Measurements from ENCODE around the gene PGA3.
"Not testable (repeated sequence)": the region's sequence is repeated elsewhere in the genome, so short reads cannot be mapped to it uniquely, and the experiment has no call there.

Gene PGA3

GRCh38 chr11:61211327-61211952 is 8.1 kb downstream of the PGA3 start:
- H3K9me3 Mint-ChIP-seq; H3K4me3 Mint-ChIP-seq; H3K36me3 Mint-ChIP-seq (ENCODE audit: low read depth); H3K4me1 Mint-ChIP-seq (ENCODE audit: low read depth); H3K27ac Mint-ChIP-seq; H3K27me3 Mint-ChIP-seq: not testable (repeated sequence)

DNA sequence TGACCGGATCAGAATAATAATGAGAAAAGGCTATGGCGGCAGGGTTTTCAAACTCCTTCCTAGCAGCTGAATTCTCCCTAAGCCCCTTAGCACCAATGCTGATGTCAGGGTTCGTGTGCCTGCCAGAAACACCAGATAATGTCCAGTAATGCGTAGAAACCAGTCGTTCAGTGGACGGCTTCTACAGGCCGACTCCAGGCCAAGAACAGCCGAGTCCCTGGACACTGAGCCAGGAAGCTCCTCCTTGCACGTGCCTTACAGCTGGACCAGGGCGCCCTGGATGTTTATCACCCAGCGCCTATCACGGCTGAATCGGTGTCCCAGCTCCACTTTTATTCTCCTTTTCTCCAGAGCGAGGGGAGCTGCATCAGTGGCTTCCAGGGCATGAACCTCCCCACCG is 8.9 kb downstream of the PGA3 start:
- not testable (repeated sequence) for H3K4me1 Mint-ChIP-seq (ENCODE audit: low read depth); H3K36me3 Mint-ChIP-seq (ENCODE audit: low read depth); H3K9me3 Mint-ChIP-seq; H3K27me3 Mint-ChIP-seq; H3K4me3 Mint-ChIP-seq; H3K27ac Mint-ChIP-seq

DNA sequence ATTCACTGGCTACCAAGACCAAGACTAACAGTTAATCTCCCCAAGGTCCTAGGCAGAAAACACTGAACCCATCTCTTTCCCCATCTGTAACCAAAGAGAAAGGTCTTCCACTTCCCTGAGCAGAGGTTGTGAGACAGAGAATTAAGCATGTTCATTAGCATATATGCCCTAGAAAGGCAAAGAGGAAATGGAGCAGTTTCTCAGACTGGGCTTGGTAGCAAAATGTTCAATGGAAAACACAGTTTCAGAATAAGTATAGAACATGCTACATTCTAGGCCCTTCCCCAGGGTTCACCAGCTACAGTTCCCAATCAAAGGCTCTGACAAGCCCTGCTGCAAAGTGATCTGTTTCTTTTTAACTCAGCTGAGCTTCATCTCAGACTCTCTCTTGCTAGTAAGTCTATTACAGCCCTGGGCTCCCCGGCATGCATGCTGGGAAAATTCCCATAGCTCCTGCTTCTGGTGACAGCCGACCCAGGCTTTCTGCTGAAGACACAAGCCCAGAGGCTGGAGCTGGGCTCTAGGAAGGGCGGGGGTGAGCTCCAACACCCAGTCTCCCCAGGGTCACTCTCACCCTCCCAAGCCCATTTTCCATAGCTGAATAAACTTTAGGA is 10.5 kb downstream of the PGA3 start:
- H3K4me3 Mint-ChIP-seq; H3K27ac Mint-ChIP-seq; H3K9me3 Mint-ChIP-seq; H3K27me3 Mint-ChIP-seq; H3K4me1 Mint-ChIP-seq (ENCODE audit: low read depth); H3K36me3 Mint-ChIP-seq (ENCODE audit: low read depth): not testable (repeated sequence)

DNA sequence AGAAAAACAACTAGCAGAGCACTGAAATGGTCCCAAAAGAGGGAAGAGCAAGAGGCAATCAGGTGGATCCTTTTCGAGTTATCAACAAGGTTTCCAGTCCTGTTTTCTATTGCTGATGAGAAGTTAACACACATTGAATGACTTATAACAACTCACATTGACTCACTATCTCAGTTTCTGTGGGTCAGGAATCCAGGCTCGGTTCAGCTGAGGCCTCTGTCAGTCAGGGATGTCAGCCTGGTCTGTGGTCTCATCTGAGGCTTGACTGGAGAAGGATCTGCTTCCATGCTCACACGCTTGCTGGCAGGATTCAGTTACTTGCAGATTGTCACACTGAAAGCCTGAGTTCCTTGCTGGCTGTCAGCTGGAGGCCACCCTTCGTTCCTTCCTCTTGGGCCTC is 15.0 kb downstream of the PGA3 start:
- H3K4me3 Mint-ChIP-seq; H3K27ac Mint-ChIP-seq; H3K36me3 Mint-ChIP-seq (ENCODE audit: low read depth); H3K9me3 Mint-ChIP-seq; H3K27me3 Mint-ChIP-seq; H3K4me1 Mint-ChIP-seq (ENCODE audit: low read depth): not testable (repeated sequence)

DNA sequence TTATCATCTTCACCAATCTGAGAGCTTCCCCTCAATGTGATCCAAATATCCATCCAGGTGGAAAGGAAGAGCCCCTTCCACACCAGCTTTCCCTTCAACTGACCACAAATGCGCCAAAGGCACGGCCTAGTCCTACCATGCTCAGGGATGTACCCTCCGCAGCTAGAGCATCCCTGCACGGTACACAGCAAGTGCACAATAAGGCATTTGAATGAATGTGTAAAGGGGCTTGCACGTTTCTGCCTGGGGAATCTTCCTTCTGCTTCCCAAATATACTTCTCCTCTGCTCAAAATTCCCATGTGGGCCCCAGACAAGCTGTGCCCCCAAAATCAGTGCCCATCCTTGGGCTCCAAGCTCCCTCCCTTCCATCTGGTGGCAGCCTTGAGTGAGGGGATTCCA is 15.7 kb downstream of the PGA3 start:
- H3K4me1 Mint-ChIP-seq (ENCODE audit: low read depth); H3K4me3 Mint-ChIP-seq; H3K27ac Mint-ChIP-seq; H3K9me3 Mint-ChIP-seq; H3K36me3 Mint-ChIP-seq (ENCODE audit: low read depth); H3K27me3 Mint-ChIP-seq: not testable (repeated sequence)

- not testable (repeated sequence) for H3K27ac Mint-ChIP-seq; H3K36me3 Mint-ChIP-seq (ENCODE audit: low read depth); H3K27me3 Mint-ChIP-seq; H3K9me3 Mint-ChIP-seq; H3K4me3 Mint-ChIP-seq; H3K4me1 Mint-ChIP-seq (ENCODE audit: low read depth)
Observed at GRCh38 chr11:61222047-61222446, 18.7 kb downstream of the PGA3 start, which contains the start of gene PGA4. Gene PGA4, plus strand, starts transcription at chr11:61222347. Its CDS starts 54 bp downstream, at chr11:61222401.

DNA sequence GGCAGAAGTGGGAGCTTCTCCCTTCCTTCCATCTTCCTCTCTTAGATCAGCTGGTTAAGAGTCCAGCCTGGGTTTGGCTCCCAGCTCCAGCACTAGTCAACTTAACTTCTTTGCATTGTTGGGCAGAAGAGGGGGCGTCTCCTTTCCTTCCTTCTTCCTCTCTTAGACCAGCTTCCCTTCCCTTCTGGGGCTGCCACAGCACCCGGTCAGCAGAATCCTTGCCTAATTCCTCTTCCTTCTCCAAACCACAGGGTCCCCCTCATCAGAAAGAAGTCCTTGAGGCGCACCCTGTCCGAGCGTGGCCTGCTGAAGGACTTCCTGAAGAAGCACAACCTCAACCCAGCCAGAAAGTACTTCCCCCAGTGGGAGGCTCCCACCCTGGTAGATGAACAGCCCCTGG is 19.4 kb downstream of the PGA3 start:
- not testable (repeated sequence) for H3K4me1 Mint-ChIP-seq (ENCODE audit: low read depth); H3K27ac Mint-ChIP-seq; H3K36me3 Mint-ChIP-seq (ENCODE audit: low read depth); H3K9me3 Mint-ChIP-seq; H3K4me3 Mint-ChIP-seq; H3K27me3 Mint-ChIP-seq

DNA sequence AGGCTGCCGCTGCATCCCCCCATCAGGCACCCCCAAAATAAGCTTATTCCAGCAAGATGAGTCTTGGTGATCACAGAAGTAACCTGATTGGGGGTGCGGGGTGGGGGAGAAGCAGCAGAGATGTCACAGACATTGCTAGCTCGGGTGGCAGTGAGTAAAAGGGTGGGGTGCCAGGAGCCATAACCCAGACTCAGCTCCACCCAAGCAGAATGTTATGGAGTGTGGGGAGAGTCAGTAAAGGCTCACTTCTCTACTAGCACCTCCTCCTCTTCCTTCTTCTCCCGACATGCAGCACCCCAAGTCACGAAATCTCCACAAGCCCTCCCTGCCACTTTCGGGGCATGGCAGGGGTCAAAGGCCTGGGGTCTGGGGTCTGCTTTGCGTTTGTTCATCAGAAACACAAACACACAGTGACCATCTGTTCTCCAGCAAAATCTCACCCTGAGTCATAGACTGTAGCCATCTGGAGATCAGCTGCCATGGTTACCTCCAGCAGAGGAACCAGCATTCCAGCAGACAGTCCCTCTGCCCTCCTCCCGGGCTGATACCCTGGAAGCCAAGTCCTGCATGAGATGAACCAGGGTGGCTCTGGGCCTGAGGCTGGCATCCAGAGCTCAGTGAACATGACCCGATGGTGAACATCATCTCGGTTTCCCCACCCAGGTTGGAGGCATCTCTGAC is 23.3 kb downstream of the PGA3 start:
- H3K4me3 Mint-ChIP-seq; H3K9me3 Mint-ChIP-seq; H3K27ac Mint-ChIP-seq; H3K36me3 Mint-ChIP-seq (ENCODE audit: low read depth); H3K27me3 Mint-ChIP-seq; H3K4me1 Mint-ChIP-seq (ENCODE audit: low read depth): not testable (repeated sequence)

- not testable (repeated sequence) for H3K27me3 Mint-ChIP-seq; H3K4me3 Mint-ChIP-seq; H3K36me3 Mint-ChIP-seq (ENCODE audit: low read depth); H3K9me3 Mint-ChIP-seq; H3K27ac Mint-ChIP-seq; H3K4me1 Mint-ChIP-seq (ENCODE audit: low read depth)
Observed at GRCh38 chr11:61229458-61229857, 26.1 kb downstream of the PGA3 start.

DNA sequence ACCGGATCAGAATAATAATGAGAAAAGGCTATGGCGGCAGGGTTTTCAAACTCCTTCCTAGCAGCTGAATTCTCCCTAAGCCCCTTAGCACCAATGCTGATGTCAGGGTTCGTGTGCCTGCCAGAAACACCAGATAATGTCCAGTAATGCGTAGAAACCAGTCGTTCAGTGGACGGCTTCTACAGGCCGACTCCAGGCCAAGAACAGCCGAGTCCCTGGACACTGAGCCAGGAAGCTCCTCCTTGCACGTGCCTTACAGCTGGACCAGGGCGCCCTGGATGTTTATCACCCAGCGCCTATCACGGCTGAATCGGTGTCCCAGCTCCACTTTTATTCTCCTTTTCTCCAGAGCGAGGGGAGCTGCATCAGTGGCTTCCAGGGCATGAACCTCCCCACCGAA is 27.7 kb downstream of the PGA3 start:
- H3K27me3 Mint-ChIP-seq; H3K27ac Mint-ChIP-seq; H3K4me1 Mint-ChIP-seq (ENCODE audit: low read depth); H3K4me3 Mint-ChIP-seq; H3K9me3 Mint-ChIP-seq; H3K36me3 Mint-ChIP-seq (ENCODE audit: low read depth): not testable (repeated sequence)

- not testable (repeated sequence) for H3K27me3 Mint-ChIP-seq; H3K4me1 Mint-ChIP-seq (ENCODE audit: low read depth); H3K27ac Mint-ChIP-seq; H3K9me3 Mint-ChIP-seq; H3K36me3 Mint-ChIP-seq (ENCODE audit: low read depth); H3K4me3 Mint-ChIP-seq
Observed at GRCh38 chr11:61231585-61231984, 28.3 kb downstream of the PGA3 start.

- not testable (repeated sequence) for H3K4me1 Mint-ChIP-seq (ENCODE audit: low read depth); H3K36me3 Mint-ChIP-seq (ENCODE audit: low read depth); H3K4me3 Mint-ChIP-seq; H3K27me3 Mint-ChIP-seq; H3K9me3 Mint-ChIP-seq; H3K27ac Mint-ChIP-seq
Observed at GRCh38 chr11:61232548-61233145, 29.3 kb downstream of the PGA3 start.

GRCh38 chr11:61237130-61237529 is 33.8 kb downstream of the PGA3 start:
- H3K4me3 Mint-ChIP-seq; H3K27me3 Mint-ChIP-seq; H3K27ac Mint-ChIP-seq; H3K36me3 Mint-ChIP-seq (ENCODE audit: low read depth); H3K9me3 Mint-ChIP-seq; H3K4me1 Mint-ChIP-seq (ENCODE audit: low read depth): not testable (repeated sequence)

- H3K27me3 Mint-ChIP-seq; H3K4me3 Mint-ChIP-seq; H3K9me3 Mint-ChIP-seq; H3K27ac Mint-ChIP-seq; H3K36me3 Mint-ChIP-seq (ENCODE audit: low read depth); H3K4me1 Mint-ChIP-seq (ENCODE audit: low read depth): not testable (repeated sequence)
Observed at GRCh38 chr11:61240288-61240687, 37.0 kb downstream of the PGA3 start.

GRCh38 chr11:61240875-61241274 is 37.6 kb downstream of the PGA3 start, which contains the start of gene PGA5:
Gene PGA5, plus strand, starts transcription at chr11:61241175. Its CDS starts 52 bp downstream, at chr11:61241227.
- not testable (repeated sequence) for H3K36me3 Mint-ChIP-seq (ENCODE audit: low read depth)

GRCh38 chr11:61241526-61241925 is 38.2 kb downstream of the PGA3 start:
- H3K4me3 Mint-ChIP-seq; H3K27ac Mint-ChIP-seq; H3K9me3 Mint-ChIP-seq; H3K4me1 Mint-ChIP-seq (ENCODE audit: low read depth); H3K36me3 Mint-ChIP-seq (ENCODE audit: low read depth); H3K27me3 Mint-ChIP-seq: not testable (repeated sequence)

More at GRCh38 chr11:61240875-61241274, 37.6 kb downstream of the PGA3 start, which contains the start of gene PGA5:
- not testable (repeated sequence) for H3K27me3 Mint-ChIP-seq; H3K27ac Mint-ChIP-seq; H3K4me3 Mint-ChIP-seq; H3K4me1 Mint-ChIP-seq (ENCODE audit: low read depth); H3K9me3 Mint-ChIP-seq
